Astrocyte (in vitro differentiated cells and primary cell): ENCODE measurements around the gene TMEM272. TPM values are rescaled to one million over a fixed set of nuclear protein-coding genes. Genes with fewer than 3 reads are reported as not detected.

Experiments used
- DNase-seq: peaks from one replicate; pipeline ENCODE4 v3.0.0-alpha.2; 2010; ENCODE audit warnings: low read depth
- FAIRE-seq: peaks from 2 replicates; lab custom pipeline; 2011; peaks lifted over from hg19 to GRCh38; lab: Jason Lieb, UNC
- H2AFZ ChIP-seq: 2 replicates; pipeline ENCODE4 v1.6.0; 2012; ENCODE audit warnings: low read depth, low read length, inconsistent platforms
- H3K27ac ChIP-seq: 2 replicates; pipeline ENCODE4 v1.5.1; 2011; ENCODE audit warnings: low read depth, low read length, inconsistent platforms
- H3K27me3 ChIP-seq: 2 replicates; pipeline ENCODE4 v1.6.0; 2011; ENCODE audit warnings: low read length, inconsistent platforms; ENCODE audit not compliant: insufficient read depth
- H3K36me3 ChIP-seq: 2 replicates; pipeline ENCODE4 v1.5.1; 2011; ENCODE audit warnings: low read length, inconsistent platforms; ENCODE audit not compliant: insufficient read depth
- H3K4me1 ChIP-seq: 2 replicates; pipeline ENCODE4 v1.5.1; 2011; ENCODE audit warnings: low read length, inconsistent platforms; ENCODE audit not compliant: insufficient read depth
- H3K4me2 ChIP-seq: 2 replicates; pipeline ENCODE4 v1.6.0; 2012; ENCODE audit warnings: low read length, inconsistent platforms
- H3K4me3 ChIP-seq: 2 replicates; pipeline ENCODE4 v1.5.1; 2011; ENCODE audit warnings: low read depth, mild to moderate bottlenecking, low read length, inconsistent platforms; ENCODE audit not compliant: insufficient read depth
- H3K79me2 ChIP-seq: 2 replicates; pipeline ENCODE4 v1.6.0; 2012; ENCODE audit warnings: mild to moderate bottlenecking, low read length, inconsistent platforms; ENCODE audit not compliant: insufficient read depth
- H3K9ac ChIP-seq: 2 replicates; pipeline ENCODE4 v1.6.0; 2012; ENCODE audit warnings: mild to moderate bottlenecking, low read length, inconsistent platforms
- H3K9me3 ChIP-seq: 2 replicates; pipeline ENCODE4 v1.5.1; 2012; ENCODE audit warnings: low read depth, mild to moderate bottlenecking, low read length, inconsistent platforms; ENCODE audit not compliant: insufficient read depth
- H4K20me1 ChIP-seq: 2 replicates; pipeline ENCODE4 v1.6.0; 2012; ENCODE audit warnings: low read length, inconsistent platforms; ENCODE audit not compliant: insufficient read depth
- H3K27ac Mint-ChIP-seq: one replicate; pipeline ENCODE4 v1.8.0; 2021; ENCODE audit warnings: mild to moderate bottlenecking, mixed read lengths; ENCODE audit not compliant: unreplicated experiment
- H3K27me3 Mint-ChIP-seq: one replicate; pipeline ENCODE4 v1.8.0; 2021; ENCODE audit warnings: low read depth, mixed read lengths; ENCODE audit not compliant: unreplicated experiment
- H3K36me3 Mint-ChIP-seq: one replicate; pipeline ENCODE4 v1.8.0; 2021; ENCODE audit warnings: low read depth, mixed read lengths; ENCODE audit not compliant: unreplicated experiment
- H3K4me1 Mint-ChIP-seq: one replicate; pipeline ENCODE4 v1.8.0; 2021; ENCODE audit warnings: low read depth, mixed read lengths; ENCODE audit not compliant: unreplicated experiment
- H3K4me3 Mint-ChIP-seq: one replicate; pipeline ENCODE4 v1.8.0; 2021; ENCODE audit warnings: mild to moderate bottlenecking, moderate library complexity, mixed read lengths; ENCODE audit not compliant: unreplicated experiment
- H3K9me3 Mint-ChIP-seq: one replicate; pipeline ENCODE4 v1.8.0; 2021; ENCODE audit warnings: mild to moderate bottlenecking, mixed read lengths; ENCODE audit not compliant: unreplicated experiment
- CTCF ChIP-seq: IDR thresholded peaks from 2 replicates; pipeline ENCODE4 v1.5.1; 2011; ENCODE audit warnings: low read depth, mild to moderate bottlenecking, inconsistent platforms, low read length, moderate library complexity; ENCODE audit not compliant: insufficient read depth
- EZH2 ChIP-seq: IDR thresholded peaks from 2 replicates; pipeline ENCODE4 v1.6.1; 2012; ENCODE audit warnings: mild to moderate bottlenecking, low read length, inconsistent platforms; ENCODE audit not compliant: insufficient read depth
- total RNA-seq: library from RNA; stranded (reverse); gene quantifications from 2 replicates; pipeline ENCODE4 v1.2.1, GENCODE V29; 2021

TMEM272 gene
- total RNA-seq, 1 donor from 2014 or later = 0.05 TPM

GRCh38 chr13:51837016-51837415, 8.0 kb downstream of the TMEM272 start:
- no peaks in the 10 kb centered on the region for H3K9me3 ChIP-seq
- Mint-ChIP-seq H3K9me3 (no peaks in the 10 kb centered on the region), H3K27ac (no peak overlapping the region), H3K36me3 (no peaks in the 10 kb centered on the region), H3K27me3 (peaks cover 24% of the 10 kb centered on the region), H3K4me3 (no peak overlapping the region), H3K4me1 (peaks cover 8% of the 10 kb centered on the region)
- H2AFZ ChIP-seq = no peak overlapping the region
- no peaks in the 10 kb centered on the region for H3K36me3 ChIP-seq
- peaks cover 10% of the 10 kb centered on the region for H3K4me1 ChIP-seq
- no peak overlapping the region for H3K4me3 ChIP-seq
- H4K20me1 ChIP-seq = no peaks in the 10 kb centered on the region
- H3K9ac ChIP-seq = no peak overlapping the region
- peaks cover 15% of the 10 kb centered on the region for H3K27me3 ChIP-seq
- no peak for FAIRE-seq
- no peak for DNase-seq
- H3K27ac ChIP-seq = no peak overlapping the region
- H3K79me2 ChIP-seq = no peaks in the 10 kb centered on the region
- TF ChIP-seq EZH2 (no peak), CTCF (no peak)
- no peak overlapping the region for H3K4me2 ChIP-seq

GRCh38 chr13:51834581-51835171, 10.3 kb downstream of the TMEM272 start:
- Histone ChIP-seq H3K9ac (no peak overlapping the region), H3K36me3 (no peaks in the 10 kb centered on the region), H3K27ac (no peak overlapping the region), H3K4me2 (no peak overlapping the region), H3K27me3 (peaks cover 21% of the 10 kb centered on the region), H3K9me3 (no peaks in the 10 kb centered on the region), H3K79me2 (no peaks in the 10 kb centered on the region), H3K4me3 (no peak overlapping the region), H3K4me1 (peaks cover 10% of the 10 kb centered on the region), H4K20me1 (no peaks in the 10 kb centered on the region), H2AFZ (no peak overlapping the region)
- no peak for DNase-seq
- no peaks in the 10 kb centered on the region for H3K36me3 Mint-ChIP-seq
- H3K27ac Mint-ChIP-seq = no peak overlapping the region
- peaks cover 8% of the 10 kb centered on the region for H3K4me1 Mint-ChIP-seq
- no peaks in the 10 kb centered on the region for H3K9me3 Mint-ChIP-seq
- peaks cover 42% of the 10 kb centered on the region for H3K27me3 Mint-ChIP-seq
- TF ChIP-seq EZH2 (no peak), CTCF (no peak)
- no peak overlapping the region for H3K4me3 Mint-ChIP-seq
- FAIRE-seq = no peak

GRCh38 chr13:51833980-51834379, 11.0 kb downstream of the TMEM272 start:
- Mint-ChIP-seq H3K9me3 (no peaks in the 10 kb centered on the region), H3K27ac (no peak overlapping the region)

More at GRCh38 chr13:51833980-51834379, 11.0 kb downstream of the TMEM272 start:
- FAIRE-seq (no peak), DNase-seq (no peak)
- no peaks in the 10 kb centered on the region for H3K79me2 ChIP-seq
- H3K9ac ChIP-seq = no peak overlapping the region
- H3K4me3 ChIP-seq = no peak overlapping the region
- no peak for TF ChIP-seq CTCF
- TF ChIP-seq EZH2 = no peak
- peaks cover 8% of the 10 kb centered on the region for H3K4me1 Mint-ChIP-seq
- no peak overlapping the region for H3K4me3 Mint-ChIP-seq
- peaks cover 47% of the 10 kb centered on the region for H3K27me3 Mint-ChIP-seq
- H3K4me1 ChIP-seq = peaks cover 10% of the 10 kb centered on the region
- H3K27ac ChIP-seq = no peak overlapping the region
- H3K4me2 ChIP-seq = no peak overlapping the region
- H2AFZ ChIP-seq = no peak overlapping the region
- H4K20me1 ChIP-seq = no peaks in the 10 kb centered on the region
- H3K9me3 ChIP-seq = no peaks in the 10 kb centered on the region
- no peaks in the 10 kb centered on the region for H3K36me3 ChIP-seq
- no peaks in the 10 kb centered on the region for H3K36me3 Mint-ChIP-seq
- peaks cover 25% of the 10 kb centered on the region for H3K27me3 ChIP-seq
